GM19397 (cell line): ENCODE measurements around the gene PREB.
"Not testable (repeated sequence)": the region's sequence is repeated elsewhere in the genome, so short reads cannot be mapped to it uniquely, and the experiment has no call there.

Experiments used
- ATAC-seq: cut with Tn5 transposase; IDR thresholded peaks from one replicate; pipeline ENCODE4 v1.9.1; 2021; ENCODE audit warnings: mild to moderate bottlenecking, moderate library complexity; ENCODE audit not compliant: unreplicated experiment

The PREB gene, protein sequence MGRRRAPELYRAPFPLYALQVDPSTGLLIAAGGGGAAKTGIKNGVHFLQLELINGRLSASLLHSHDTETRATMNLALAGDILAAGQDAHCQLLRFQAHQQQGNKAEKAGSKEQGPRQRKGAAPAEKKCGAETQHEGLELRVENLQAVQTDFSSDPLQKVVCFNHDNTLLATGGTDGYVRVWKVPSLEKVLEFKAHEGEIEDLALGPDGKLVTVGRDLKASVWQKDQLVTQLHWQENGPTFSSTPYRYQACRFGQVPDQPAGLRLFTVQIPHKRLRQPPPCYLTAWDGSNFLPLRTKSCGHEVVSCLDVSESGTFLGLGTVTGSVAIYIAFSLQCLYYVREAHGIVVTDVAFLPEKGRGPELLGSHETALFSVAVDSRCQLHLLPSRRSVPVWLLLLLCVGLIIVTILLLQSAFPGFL

DNA sequence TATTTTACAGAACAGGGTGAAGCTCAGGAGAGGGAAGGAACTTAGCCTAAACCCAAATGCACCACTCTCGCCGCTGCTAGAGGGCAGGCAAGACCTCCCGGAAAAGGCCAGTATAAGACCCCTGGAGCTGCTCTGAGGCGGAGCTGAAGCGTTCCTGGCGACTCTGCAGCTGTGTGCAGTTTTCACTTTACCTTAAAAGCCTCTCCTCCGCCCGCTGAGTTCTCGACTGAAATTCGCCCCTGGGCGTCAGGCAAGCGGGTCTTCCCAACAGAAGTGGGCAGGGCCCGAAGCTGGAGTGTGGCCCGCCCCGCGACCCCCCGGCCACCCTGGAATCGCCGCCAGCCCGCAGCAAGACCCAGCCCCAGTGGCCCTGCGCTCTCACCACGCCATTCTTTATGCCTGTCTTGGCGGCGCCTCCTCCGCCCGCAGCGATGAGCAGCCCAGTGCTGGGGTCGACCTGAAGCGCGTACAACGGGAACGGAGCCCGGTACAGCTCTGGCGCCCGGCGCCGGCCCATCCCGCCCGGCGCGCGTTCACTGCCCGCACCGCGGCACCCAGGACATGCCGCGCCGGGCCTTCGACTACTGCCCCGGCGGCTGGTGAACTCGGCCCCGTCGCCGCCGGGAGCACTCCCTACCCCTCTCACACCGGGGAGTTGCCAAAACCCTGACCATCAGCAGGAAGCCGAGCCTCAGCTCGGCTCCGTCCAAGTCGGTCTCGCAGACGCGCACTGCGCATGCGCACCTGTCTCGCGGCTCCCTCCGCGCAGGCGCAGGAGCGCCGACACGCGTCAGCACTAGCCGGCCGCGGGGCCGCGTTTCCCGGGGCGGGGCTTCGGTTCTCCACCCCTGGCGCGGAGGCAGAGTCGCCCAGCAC is at the start of gene PREB:
Gene PREB, minus strand, starts transcription at position 732 of the 876 bp plus-strand sequence. Its CDS starts 215 bp downstream, at position 517.
- peak; percentile 81 for ATAC-seq

DNA sequence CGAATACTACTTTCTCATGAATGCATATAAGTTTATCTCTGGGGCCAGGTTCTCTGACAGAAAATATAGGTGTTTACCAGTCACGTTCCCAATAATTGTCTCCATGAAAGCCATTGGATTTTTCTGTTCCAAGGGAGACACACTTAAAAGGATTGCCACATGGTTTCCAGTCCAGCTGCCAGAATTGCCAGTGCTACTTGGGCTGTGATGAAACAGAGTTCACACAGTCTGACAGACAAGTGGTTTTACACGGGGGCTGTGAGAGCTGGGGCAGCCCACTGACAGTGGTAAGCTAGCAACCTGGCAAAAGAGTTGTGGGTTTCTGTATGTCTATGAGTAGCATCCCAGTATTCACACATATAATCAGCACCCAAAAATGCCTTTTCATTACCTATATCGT is 49.7 kb upstream of the PREB start:
- no peak for ATAC-seq

DNA sequence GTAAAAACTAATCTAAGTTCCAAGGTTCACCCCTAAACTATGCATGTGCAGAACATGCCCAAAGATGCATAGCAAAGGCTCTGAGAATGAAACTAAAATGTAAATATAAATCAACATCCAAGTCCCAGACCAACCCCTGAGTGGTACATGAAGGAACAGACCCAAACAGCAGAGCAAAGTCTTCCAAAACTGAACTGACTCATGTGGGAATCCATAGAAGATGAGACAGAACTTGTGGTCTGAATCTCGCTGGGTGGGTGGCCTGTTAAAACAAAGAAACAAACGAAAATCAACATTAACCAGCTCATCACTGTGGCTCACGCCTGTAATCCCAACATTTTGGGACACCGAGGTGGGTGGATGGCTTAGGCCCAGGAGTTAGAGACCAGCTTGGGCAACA is 47.9 kb upstream of the PREB start:
- no peak for ATAC-seq

DNA sequence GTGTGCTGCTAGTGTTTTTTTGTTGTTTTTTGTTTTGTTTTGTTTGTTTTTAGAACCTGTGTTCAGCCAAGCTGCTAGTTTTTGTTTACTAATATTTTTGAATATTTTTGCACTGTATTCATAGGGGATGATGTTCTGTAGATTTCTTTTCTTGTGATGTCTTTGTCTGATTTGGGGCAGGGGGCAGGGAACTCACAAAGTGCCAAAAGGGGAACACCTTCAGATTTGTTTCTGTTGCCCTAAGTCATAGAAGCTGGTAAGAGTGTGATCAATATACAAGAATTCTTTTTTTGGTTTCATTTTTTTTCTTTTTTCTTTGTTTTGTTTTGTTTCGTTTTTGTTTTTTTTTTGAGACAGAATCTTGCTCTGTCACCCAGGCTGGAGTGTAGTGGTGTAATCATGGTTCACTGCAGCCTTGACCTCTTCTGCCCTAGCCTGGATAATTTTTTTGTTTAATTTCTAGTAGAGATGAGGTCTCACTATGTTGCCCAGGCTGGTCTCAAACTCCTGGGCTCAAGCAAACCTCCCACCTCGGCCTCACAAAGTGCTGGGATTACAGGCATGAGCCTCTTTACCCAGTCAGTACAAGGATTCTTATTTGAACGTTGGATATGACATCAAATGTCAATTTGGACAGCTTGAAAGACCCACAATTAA is 45.0 kb upstream of the PREB start:
- ATAC-seq, result no peak

GRCh38 chr2:27178469-27178868 is 44.0 kb upstream of the PREB start:
- no peak for ATAC-seq

- ATAC-seq, result no peak
Observed at GRCh38 chr2:27177441-27178351, 43.3 kb upstream of the PREB start.

DNA sequence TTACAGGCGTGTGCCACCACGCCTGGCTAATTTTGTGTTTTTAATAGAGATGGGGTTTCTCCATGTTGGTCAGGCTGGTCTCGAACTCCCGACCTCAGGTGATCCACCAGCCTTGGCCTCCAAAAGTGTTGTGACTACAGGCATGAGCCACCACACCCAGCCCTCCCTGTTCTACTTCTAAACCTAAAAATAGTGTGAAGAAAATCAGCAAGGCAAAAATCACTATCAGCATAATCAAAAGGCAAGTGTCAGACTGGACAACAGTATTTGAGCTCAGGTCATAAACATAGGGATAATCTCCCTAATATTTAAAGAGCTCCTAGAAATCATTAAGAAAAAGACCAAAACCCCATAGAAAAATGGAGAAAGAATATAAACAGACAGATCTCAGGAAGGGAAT is 41.3 kb upstream of the PREB start:
- not testable (repeated sequence) for ATAC-seq

- ATAC-seq, result no peak
Observed at GRCh38 chr2:27175330-27175729, 40.9 kb upstream of the PREB start.

GRCh38 chr2:27174638-27175037 is 40.2 kb upstream of the PREB start:
- ATAC-seq, result no peak

DNA sequence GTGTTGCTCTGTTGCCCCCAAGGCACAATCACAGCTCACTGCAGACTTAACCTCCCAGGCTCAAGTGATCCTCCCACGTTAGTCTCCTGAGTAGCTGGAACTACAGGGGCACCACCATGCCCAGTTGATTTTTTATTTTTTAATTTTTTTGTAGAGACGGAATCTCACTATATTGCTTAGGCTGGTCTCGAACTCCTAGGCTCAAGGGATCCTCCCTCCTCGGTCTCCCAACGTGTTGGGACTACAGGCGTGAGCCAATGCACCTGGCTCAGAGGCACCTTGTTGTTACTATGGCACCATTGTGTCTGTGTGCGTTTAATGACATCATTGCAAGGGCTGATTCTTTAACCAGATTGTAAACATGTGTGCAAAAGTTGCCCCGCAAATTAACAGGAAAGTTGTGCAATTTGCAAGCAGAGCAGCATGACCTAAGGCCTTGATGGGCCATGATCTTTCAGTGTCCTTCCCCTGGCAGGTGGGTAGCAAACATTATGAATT is 37.0 kb upstream of the PREB start:
- no peak for ATAC-seq

DNA sequence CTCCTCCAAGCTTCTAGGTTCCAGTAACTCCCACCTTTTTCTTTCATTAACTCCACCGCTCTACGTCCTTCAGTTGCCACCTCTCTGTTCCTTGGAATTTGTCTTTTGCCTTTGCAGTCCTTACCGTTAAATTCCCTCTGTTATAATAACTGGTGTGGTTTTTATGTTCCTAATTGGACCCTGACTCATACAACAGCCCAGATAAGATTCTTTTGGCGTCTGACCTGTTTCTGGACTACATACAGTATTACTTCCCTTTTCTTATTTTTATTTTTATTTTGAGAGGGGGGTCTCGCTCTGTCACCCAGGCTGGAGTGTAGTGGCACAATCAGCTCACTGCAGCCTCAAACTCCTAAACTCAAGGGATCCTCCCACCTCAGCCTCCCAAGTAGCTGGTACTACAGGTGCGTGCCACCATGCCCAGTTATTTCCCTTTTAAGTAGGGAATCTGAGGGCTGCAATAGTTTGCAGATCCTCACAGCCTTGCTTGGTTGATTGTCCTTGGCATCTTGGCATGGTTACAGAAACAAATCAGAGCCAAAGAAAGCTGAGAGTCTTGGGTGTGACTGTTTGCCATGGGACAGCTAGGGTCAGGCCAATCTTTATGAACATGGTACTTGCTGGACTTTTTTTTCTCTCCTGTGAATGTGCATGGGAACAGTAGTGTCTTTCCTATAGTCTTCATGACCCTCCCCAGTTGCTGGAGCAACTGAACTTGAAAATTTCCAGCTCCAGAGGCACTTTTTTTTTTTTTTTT is 36.3 kb upstream of the PREB start:
- no peak for ATAC-seq

- no peak for ATAC-seq
Observed at GRCh38 chr2:27164960-27165763, 30.7 kb upstream of the PREB start.

GRCh38 chr2:27162151-27163121 is 28.0 kb upstream of the PREB start:
- no peak for ATAC-seq

DNA sequence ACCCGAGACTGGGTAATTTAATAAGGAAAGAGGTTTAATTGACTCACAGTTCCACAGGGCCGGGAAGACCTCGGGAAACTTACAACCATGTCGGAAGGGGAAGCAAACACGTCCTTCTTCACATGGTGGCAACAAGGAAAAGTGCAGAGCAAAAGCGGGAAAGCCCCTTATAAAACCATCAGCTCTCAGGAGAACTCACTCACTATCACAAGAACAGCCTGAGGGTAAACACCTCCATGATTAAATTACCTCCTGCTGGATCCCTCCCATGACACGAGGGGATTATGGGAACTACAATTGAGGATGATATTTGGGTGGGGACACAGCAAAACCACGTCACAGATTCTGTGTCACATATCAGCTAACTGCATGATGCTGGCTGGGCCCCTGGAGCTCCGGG is 25.8 kb upstream of the PREB start:
- no peak for ATAC-seq

- ATAC-seq, result no peak
Observed at GRCh38 chr2:27159271-27159670, 24.8 kb upstream of the PREB start.

GRCh38 chr2:27158468-27158867 is 24.0 kb upstream of the PREB start:
- no peak for ATAC-seq

DNA sequence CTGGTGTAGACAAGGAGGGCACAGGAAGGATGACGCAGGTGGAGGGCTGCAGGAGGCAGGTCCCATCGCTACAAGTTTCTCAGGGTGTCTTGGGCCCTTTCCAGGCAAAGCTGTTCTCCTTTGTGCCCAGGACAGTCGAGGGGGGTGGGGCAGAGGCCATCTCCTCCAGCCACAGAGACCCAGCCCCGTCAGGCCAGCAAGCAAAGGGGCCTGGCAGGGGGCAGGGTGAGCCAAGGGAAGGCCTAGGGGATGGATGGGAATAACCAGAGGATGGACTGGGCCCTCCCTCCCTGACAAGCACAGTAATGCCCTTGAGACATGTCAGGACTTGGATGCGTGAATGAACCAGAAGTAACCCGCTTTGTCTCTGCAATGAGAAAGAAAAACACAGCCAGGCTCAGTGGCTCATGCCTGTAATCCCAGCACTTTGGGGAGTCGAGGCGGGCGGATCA is 20.7 kb upstream of the PREB start:
- ATAC-seq, result no peak
